Activated CD4-positive, alpha-beta T cell treated with anti-CD3 and anti-CD28 coated beads, Interleukin-2, Interleukin-4, amounts not matched to agents 100 ng/mL and 50 ng/mL, durations not matched to agents 16 hours and 8 hours (primary cell): ENCODE measurements around the gene CORIN.

ENCODE experiments used
- DNase-seq: peaks from one replicate; pipeline ENCODE4 v3.0.0-alpha.2; 2020; ENCODE audit warnings: low spot score

The CORIN gene

GRCh38 chr4:47642191-47642830 lies 195.6 kb downstream of the CORIN start:
- no peak for DNase-seq

GRCh38 chr4:47641755-47642154 lies 196.1 kb downstream of the CORIN start:
- no peak for DNase-seq

- no peak for DNase-seq
Observed at GRCh38 chr4:47640911-47641310, 197.0 kb downstream of the CORIN start.

GRCh38 chr4:47639531-47639930 lies 198.3 kb downstream of the CORIN start:
- no peak for DNase-seq

GRCh38 chr4:47631161-47631560 lies 206.7 kb downstream of the CORIN start:
- DNase-seq, result no peak

- DNase-seq, result no peak
Observed at GRCh38 chr4:47624031-47624441, 213.8 kb downstream of the CORIN start.

- no peak for DNase-seq
Observed at GRCh38 chr4:47621181-47621580, 216.7 kb downstream of the CORIN start.

- DNase-seq, result no peak
Observed at GRCh38 chr4:47619691-47620090, 218.2 kb downstream of the CORIN start.

GRCh38 chr4:47617607-47618006 lies 220.3 kb downstream of the CORIN start:
- no peak for DNase-seq

- no peak for DNase-seq
Observed at GRCh38 chr4:47615385-47615784, 222.5 kb downstream of the CORIN start.

- DNase-seq, result no peak
Observed at GRCh38 chr4:47612116-47613023, 225.5 kb downstream of the CORIN start.

- DNase-seq, result no peak
Observed at GRCh38 chr4:47606482-47606881, 231.4 kb downstream of the CORIN start.

- no peak for DNase-seq
Observed at GRCh38 chr4:47598896-47599295, 239.0 kb downstream of the CORIN start.

- no peak for DNase-seq
Observed at GRCh38 chr4:47598320-47598719, 239.5 kb downstream of the CORIN start.

- no peak for DNase-seq
Observed at GRCh38 chr4:47597696-47598095, 240.2 kb downstream of the CORIN start.

GRCh38 chr4:47590325-47590724 lies 247.5 kb downstream of the CORIN start:
- DNase-seq, result no peak

- DNase-seq, result no peak
Observed at GRCh38 chr4:47579235-47579634, 258.6 kb downstream of the CORIN start.

- DNase-seq, result no peak
Observed at GRCh38 chr4:47577779-47578553, 259.9 kb downstream of the CORIN start.

GRCh38 chr4:47572981-47573380 lies 264.9 kb downstream of the CORIN start:
- DNase-seq, result no peak

- no peak for DNase-seq
Observed at GRCh38 chr4:47570816-47571215, 267.1 kb downstream of the CORIN start.

GRCh38 chr4:47567511-47567910 lies 270.4 kb downstream of the CORIN start:
- DNase-seq, result no peak

GRCh38 chr4:47566969-47567368 lies 270.9 kb downstream of the CORIN start:
- no peak for DNase-seq

- DNase-seq, result no peak
Observed at GRCh38 chr4:47566566-47566965, 271.3 kb downstream of the CORIN start.
